ENCODE measurements around the gene ANKRD6.
A peak's percentile ranks its signal among the peaks of the same experiment; 100 is the strongest.

ANKRD6 gene

DNA sequence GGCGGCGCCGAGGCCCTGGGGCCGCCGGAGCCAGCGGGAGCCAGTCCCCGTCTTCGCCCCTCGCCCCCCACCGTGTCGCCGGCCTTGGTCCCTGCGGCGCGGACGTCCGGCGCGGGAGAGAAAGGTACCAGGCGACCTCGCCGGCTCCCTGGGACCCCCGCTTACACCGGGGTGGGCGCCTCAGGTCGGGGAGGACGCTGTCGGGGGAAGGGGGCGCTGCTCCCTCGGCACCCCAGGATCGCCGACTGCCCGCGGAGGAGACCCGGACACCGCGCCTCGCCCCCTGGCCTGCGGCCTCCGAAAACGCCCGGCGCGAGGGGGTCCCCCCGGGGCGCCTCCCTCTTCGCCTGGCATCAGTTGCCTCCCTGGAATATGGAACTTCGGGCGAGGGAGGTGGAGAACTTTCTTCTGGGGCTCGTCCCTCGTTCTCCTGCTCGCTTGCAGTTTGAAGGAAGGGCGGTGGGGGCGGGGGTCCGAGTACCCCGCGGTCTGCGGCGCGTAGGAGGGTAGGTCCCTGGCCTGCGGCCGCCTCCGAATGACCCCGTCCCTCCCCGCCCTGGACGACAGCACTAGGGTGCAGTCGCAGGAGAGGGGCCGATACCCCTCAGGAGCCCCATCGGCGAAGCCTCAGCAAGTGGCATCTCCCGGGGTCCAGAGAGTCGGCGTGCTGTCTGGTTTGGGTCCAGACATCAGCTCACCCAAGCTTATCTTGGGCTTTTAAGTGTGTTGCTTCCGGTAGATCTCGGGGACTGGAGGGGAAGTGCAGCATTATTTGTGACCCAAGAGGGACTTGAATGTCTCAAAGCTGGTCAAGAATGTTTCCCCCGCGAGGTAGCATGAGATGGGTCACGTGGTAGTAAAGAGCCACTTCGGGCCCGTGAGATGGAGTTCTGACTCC, 549 bp downstream of the ANKRD6 start:
- peak overlapping the region; percentile 48 for H3K4me3 ChIP-seq (ENCODE audit: low read depth, low read length)
- in situ Hi-C loops (cut with HindIII; ENCODE audit: low sequenced_read_pairs), result no loop called here
- DNase-seq (ENCODE audit: low read depth, low spot score), result no peak
- TF ChIP-seq, protein P1, sequence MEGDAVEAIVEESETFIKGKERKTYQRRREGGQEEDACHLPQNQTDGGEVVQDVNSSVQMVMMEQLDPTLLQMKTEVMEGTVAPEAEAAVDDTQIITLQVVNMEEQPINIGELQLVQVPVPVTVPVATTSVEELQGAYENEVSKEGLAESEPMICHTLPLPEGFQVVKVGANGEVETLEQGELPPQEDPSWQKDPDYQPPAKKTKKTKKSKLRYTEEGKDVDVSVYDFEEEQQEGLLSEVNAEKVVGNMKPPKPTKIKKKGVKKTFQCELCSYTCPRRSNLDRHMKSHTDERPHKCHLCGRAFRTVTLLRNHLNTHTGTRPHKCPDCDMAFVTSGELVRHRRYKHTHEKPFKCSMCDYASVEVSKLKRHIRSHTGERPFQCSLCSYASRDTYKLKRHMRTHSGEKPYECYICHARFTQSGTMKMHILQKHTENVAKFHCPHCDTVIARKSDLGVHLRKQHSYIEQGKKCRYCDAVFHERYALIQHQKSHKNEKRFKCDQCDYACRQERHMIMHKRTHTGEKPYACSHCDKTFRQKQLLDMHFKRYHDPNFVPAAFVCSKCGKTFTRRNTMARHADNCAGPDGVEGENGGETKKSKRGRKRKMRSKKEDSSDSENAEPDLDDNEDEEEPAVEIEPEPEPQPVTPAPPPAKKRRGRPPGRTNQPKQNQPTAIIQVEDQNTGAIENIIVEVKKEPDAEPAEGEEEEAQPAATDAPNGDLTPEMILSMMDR (IDR thresholded peaks at IDR 0.05; ENCODE audit: low read depth, low read length), result no peak

DNA sequence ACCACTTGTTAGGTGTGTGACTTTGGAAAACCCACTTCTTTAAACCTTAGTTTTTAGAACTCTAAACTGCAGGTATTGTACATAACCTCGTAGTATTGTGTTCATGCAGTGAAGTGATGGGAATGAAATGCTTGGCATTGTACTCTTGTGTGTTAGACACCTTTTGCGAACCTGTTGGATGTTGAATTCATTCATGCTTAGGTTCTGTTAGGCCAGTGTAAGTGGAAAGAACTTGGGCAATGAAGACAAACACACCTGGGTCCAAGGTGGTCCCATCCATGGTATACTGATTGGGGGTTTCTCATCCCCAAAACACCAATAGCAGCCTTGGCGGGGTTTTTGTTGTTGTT, 1.2 kb downstream of the ANKRD6 start:
- H3K4me3 ChIP-seq (ENCODE audit: low read depth, low read length), result no peak overlapping the region
- TF ChIP-seq, protein P1 (IDR thresholded peaks at IDR 0.05; ENCODE audit: low read depth, low read length), result no peak
- in situ Hi-C loops (cut with HindIII; ENCODE audit: low sequenced_read_pairs), result no loop called here
- no peak for DNase-seq (ENCODE audit: low read depth, low spot score)

DNA sequence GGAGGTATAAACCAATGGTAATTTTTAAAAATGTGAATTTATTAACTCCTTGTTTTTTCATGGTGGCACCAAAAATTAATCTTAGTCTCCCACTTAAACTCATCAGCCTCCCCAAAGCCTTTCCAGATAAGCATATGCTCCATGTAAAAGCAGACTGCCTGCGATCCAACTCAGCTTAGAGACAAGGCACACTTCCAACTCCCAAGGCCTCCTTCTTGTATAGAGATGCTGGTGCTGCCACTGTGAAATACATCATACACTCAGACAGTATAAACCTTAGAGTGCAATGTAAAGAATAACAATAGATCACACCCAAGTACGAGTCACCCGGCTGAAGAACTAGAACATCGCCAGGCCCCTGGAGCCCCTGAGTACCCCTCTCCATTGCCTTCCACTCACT, 2.0 kb downstream of the ANKRD6 start:
- no peak overlapping the region for H3K4me3 ChIP-seq (ENCODE audit: low read depth, low read length)
- TF ChIP-seq, protein P1 (IDR thresholded peaks at IDR 0.05; ENCODE audit: low read depth, low read length), result no peak
- in situ Hi-C loops (cut with HindIII; ENCODE audit: low sequenced_read_pairs), result no loop called here
- DNase-seq (ENCODE audit: low read depth, low spot score), result no peak

DNA sequence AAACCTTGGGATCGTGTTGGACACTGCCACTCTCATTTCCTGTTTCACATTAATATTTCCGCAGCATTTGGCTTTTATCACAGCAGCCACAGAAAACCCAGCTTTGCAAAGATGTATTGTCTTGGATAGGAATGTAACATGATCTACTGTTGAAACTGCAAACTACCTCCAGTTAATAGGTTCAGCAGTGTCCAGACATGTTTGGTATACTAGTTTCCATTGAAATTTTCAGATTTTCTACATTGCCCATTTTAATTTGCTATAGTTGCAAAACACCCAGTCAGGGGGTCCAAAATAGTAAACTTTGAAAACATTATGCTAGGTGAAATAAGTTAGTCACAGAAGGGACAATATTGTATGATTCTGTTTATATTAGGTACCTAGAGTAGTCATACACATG, 3.3 kb downstream of the ANKRD6 start:
- H3K4me3 ChIP-seq (ENCODE audit: low read depth, low read length), result no peak overlapping the region
- in situ Hi-C loops (cut with HindIII; ENCODE audit: low sequenced_read_pairs), result no loop called here
- no peak for DNase-seq (ENCODE audit: low read depth, low spot score)
- TF ChIP-seq, protein P1 (IDR thresholded peaks at IDR 0.05; ENCODE audit: low read depth, low read length), result no peak

DNA sequence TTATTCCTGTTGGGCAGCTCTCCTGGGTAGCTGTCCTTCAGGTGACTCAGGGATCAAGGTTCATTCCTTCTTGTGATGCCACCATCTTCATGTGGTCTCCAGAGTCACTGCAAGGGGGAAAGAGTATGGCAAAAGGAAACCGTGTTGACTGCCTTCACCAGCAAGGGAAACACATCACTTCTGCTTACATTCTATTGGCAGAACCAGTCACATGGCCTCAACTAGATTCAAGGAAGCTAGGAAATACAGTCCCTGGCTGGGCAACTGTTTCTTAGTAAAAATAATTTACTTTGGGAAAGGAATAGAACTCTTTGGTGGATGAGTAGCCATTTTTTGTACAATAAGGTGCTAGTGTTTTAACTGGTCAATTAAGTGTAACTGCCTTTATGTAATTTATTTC, 5.3 kb downstream of the ANKRD6 start:
- DNase-seq (ENCODE audit: low read depth, low spot score), result no peak
- no peak overlapping the region for H3K4me3 ChIP-seq (ENCODE audit: low read depth, low read length)
- TF ChIP-seq, protein P1 (IDR thresholded peaks at IDR 0.05; ENCODE audit: low read depth, low read length), result no peak
- in situ Hi-C loops (cut with HindIII; ENCODE audit: low sequenced_read_pairs), result no loop called here

DNA sequence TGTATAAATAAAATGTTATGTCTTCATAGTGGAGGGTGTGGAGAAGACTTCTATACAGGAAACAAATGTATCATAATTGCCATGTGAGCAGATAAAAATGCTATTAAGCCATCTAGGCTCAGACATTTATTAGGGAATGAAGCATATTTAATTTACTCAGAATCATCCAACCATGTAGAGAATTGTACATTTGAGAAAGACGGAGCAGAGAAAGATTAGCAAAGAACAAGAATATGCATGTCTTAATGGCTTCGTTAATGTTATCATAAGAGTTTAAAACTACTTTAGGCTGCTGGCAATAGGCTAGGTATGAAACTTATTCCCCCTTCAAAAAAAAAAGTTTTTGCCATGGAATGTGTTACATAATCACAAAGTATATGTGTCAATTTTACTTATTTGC, 6.1 kb downstream of the ANKRD6 start:
- TF ChIP-seq, protein P1 (IDR thresholded peaks at IDR 0.05; ENCODE audit: low read depth, low read length), result no peak
- DNase-seq (ENCODE audit: low read depth, low spot score), result no peak
- no peak overlapping the region for H3K4me3 ChIP-seq (ENCODE audit: low read depth, low read length)
- in situ Hi-C loops (cut with HindIII; ENCODE audit: low sequenced_read_pairs), result no loop called here

Data from astrocyte of the spinal cord (primary cell).